HepG2 (cell line): ENCODE results near the gene KCNMB2.

Experiments
- EZH2 ChIP-seq: conservative IDR thresholded peaks from 2 replicates; pipeline ENCODE4 v1.6.1; 2012; ENCODE audit warnings: mild to moderate bottlenecking, low read depth, low read length, moderate library complexity
- POLR2AphosphoS2 ChIP-seq: IDR thresholded peaks from 2 replicates; pipeline ENCODE4 v1.6.1; 2011; ENCODE audit warnings: low read depth, low read length, improper control_type of control experiment
- RFX5 ChIP-seq: IDR thresholded peaks from 2 replicates; pipeline ENCODE4 v1.6.1; 2011; ENCODE audit warnings: low read depth, low read length, improper control_type of control experiment
- TF ChIP-seq, protein P1 (sequence below): sonication (generic); formaldehyde crosslinking; IDR thresholded peaks from 2 replicates; pipeline ENCODE4 v1.5.0; 2020; ENCODE audit warnings: mild to moderate bottlenecking, missing genetic modification reagents, moderate library complexity
- TF ChIP-seq, protein P2 (sequence below): sonication (generic); formaldehyde crosslinking; IDR thresholded peaks from 2 replicates; pipeline ENCODE4 v1.5.0; 2020; ENCODE audit warnings: missing genetic modification reagents
- TF ChIP-seq, protein P3 (sequence below): sonication (generic); formaldehyde crosslinking; IDR thresholded peaks from 2 replicates; pipeline ENCODE4 v1.8.0; 2022; ENCODE audit warnings: mild to moderate bottlenecking, missing genetic modification reagents, borderline replicate concordance
- TF ChIP-seq, protein P4 (sequence below), 2 experiments: fragments of 450-650 bp in 1 of 2; sonication (generic) in 1 of 2; formaldehyde crosslinking; IDR thresholded peaks; 2 replicates each; pipeline versions ENCODE4 v1.5.0 to v1.8.0; 2020 to 2022; ENCODE audit warnings: mild to moderate bottlenecking in 1 of 2, missing genetic modification reagents in 1 of 2

DNA sequence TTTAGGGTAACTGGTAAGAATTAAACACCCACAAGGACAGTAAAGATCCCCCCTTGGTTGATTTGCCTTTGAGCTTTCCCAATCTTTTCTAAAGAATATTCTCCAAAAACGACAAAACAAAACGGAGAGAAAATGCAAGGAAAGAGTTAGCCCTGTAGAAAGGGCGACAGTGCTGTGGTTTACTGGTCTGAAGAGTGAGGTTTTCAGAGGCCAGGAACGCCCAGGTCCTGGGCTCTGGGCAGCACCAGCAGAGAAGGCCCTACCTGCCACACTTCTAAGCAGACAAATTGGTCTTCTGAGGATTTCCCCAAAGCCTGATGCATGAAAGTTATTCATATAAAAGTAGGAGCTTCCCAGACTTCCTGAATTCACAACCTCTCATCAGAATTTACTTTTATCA is 119.3 kb downstream of the KCNMB2 start:
- TF ChIP-seq, protein P1, sequence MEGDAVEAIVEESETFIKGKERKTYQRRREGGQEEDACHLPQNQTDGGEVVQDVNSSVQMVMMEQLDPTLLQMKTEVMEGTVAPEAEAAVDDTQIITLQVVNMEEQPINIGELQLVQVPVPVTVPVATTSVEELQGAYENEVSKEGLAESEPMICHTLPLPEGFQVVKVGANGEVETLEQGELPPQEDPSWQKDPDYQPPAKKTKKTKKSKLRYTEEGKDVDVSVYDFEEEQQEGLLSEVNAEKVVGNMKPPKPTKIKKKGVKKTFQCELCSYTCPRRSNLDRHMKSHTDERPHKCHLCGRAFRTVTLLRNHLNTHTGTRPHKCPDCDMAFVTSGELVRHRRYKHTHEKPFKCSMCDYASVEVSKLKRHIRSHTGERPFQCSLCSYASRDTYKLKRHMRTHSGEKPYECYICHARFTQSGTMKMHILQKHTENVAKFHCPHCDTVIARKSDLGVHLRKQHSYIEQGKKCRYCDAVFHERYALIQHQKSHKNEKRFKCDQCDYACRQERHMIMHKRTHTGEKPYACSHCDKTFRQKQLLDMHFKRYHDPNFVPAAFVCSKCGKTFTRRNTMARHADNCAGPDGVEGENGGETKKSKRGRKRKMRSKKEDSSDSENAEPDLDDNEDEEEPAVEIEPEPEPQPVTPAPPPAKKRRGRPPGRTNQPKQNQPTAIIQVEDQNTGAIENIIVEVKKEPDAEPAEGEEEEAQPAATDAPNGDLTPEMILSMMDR (CRISPR knock-in tag): no peak
- TF ChIP-seq RFX5 (no peak), POLR2AphosphoS2 (no peak), EZH2 (no peak)
- TF ChIP-seq, protein P2, sequence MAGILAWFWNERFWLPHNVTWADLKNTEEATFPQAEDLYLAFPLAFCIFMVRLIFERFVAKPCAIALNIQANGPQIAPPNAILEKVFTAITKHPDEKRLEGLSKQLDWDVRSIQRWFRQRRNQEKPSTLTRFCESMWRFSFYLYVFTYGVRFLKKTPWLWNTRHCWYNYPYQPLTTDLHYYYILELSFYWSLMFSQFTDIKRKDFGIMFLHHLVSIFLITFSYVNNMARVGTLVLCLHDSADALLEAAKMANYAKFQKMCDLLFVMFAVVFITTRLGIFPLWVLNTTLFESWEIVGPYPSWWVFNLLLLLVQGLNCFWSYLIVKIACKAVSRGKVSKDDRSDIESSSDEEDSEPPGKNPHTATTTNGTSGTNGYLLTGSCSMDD (CRISPR knock-in tag): no peak
- TF ChIP-seq, protein P3, sequence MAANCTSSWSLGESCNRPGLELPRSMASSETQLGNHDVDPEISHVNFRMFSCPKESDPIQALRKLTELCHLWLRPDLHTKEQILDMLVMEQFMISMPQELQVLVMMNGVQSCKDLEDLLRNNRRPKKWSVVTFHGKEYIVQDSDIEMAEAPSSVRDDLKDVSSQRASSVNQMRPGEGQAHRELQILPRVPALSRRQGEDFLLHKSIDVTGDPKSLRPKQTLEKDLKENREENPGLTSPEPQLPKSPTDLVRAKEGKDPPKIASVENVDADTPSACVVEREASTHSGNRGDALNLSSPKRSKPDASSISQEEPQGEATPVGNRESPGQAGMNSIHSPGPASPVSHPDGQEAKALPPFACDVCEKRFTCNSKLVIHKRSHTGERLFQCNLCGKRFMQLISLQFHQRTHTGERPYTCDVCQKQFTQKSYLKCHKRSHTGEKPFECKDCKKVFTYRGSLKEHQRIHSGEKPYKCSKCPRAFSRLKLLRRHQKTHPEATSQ (CRISPR knock-in tag): no peak
- TF ChIP-seq, protein P4, sequence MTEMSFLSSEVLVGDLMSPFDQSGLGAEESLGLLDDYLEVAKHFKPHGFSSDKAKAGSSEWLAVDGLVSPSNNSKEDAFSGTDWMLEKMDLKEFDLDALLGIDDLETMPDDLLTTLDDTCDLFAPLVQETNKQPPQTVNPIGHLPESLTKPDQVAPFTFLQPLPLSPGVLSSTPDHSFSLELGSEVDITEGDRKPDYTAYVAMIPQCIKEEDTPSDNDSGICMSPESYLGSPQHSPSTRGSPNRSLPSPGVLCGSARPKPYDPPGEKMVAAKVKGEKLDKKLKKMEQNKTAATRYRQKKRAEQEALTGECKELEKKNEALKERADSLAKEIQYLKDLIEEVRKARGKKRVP (CRISPR knock-in tag; IDR thresholded peaks at IDR 0.05): no peak
